Liver (tissue), 3 donors: ENCODE data around the gene PGS1.

Experiments used
- ATF3 ChIP-seq: IDR thresholded peaks from 2 replicates; pipeline ENCODE4 v1.6.1; 2016; ENCODE audit warnings: antibody characterized with exemption
- CTCF ChIP-seq: fragments of 150-350 bp; IDR thresholded peaks from 2 replicates; pipeline ENCODE4 v1.5.1; 2017; ENCODE audit warnings: improper control_type of control experiment, low read depth, low read length; ENCODE audit not compliant: missing input control
- FOXA1 ChIP-seq: IDR thresholded peaks from 2 replicates; pipeline ENCODE4 v1.6.1; 2016; ENCODE audit warnings: antibody characterized with exemption
- FOXA2 ChIP-seq: IDR thresholded peaks from 2 replicates; pipeline ENCODE4 v1.6.1; 2016; ENCODE audit warnings: antibody characterized with exemption
- GABPA ChIP-seq, 2 donors: IDR thresholded peaks in 1 of 2; conservative IDR thresholded peaks in 1 of 2; 2 replicates each; pipeline ENCODE4 v1.6.1; 2016; ENCODE audit warnings: antibody characterized with exemption in 2 of 2, mild to moderate bottlenecking in 1 of 2, moderate library complexity in 1 of 2
- JUND ChIP-seq, 2 donors: IDR thresholded peaks; 2 replicates each; pipeline ENCODE4 v1.6.1; 2016; ENCODE audit warnings: antibody characterized with exemption in 2 of 2
- MAX ChIP-seq: IDR thresholded peaks from 2 replicates; pipeline ENCODE4 v1.6.1; 2016; ENCODE audit warnings: antibody characterized with exemption
- NR2F2 ChIP-seq: IDR thresholded peaks from 2 replicates; pipeline ENCODE4 v1.6.1; 2016; ENCODE audit warnings: antibody characterized with exemption
- RAD21 ChIP-seq, 2 donors: IDR thresholded peaks; 2 replicates each; pipeline ENCODE4 v1.6.1; 2016; ENCODE audit warnings: antibody characterized with exemption in 2 of 2, mild to moderate bottlenecking in 2 of 2
- REST ChIP-seq: IDR thresholded peaks from 2 replicates; pipeline ENCODE4 v1.6.1; 2016; ENCODE audit warnings: antibody characterized with exemption, mild to moderate bottlenecking
- SP1 ChIP-seq: IDR thresholded peaks from 2 replicates; pipeline ENCODE4 v1.6.1; 2018; ENCODE audit warnings: antibody characterized with exemption, mild to moderate bottlenecking
- TAF1 ChIP-seq: conservative IDR thresholded peaks from 2 replicates; pipeline ENCODE4 v1.6.1; 2016; ENCODE audit warnings: antibody characterized with exemption, mild to moderate bottlenecking
- YY1 ChIP-seq: IDR thresholded peaks from 2 replicates; pipeline ENCODE4 v1.6.1; 2016; ENCODE audit warnings: antibody characterized with exemption, mild to moderate bottlenecking
- ZBTB33 ChIP-seq: IDR thresholded peaks from 2 replicates; pipeline ENCODE4 v1.6.1; 2016; ENCODE audit warnings: antibody characterized with exemption
- donor health status: healthy.
- donor health status: healthy.

- TF ChIP-seq CTCF (no peak), TAF1 (no peak), ATF3 (no peak), GABPA (IDR thresholded peaks at IDR 0.05 in 1 of 2, conservative IDR thresholded peaks at IDR 0.05 in 1 of 2) (no peak), YY1 (no peak), JUND (IDR thresholded peaks at IDR 0.05) (no peak), FOXA2 (no peak), RAD21 (IDR thresholded peaks at IDR 0.05) (no peak), SP1 (no peak), FOXA1 (no peak), REST (no peak), MAX (no peak), ZBTB33 (no peak), NR2F2 (no peak)
Measured at GRCh38 chr17:78408476-78409050, 30.1 kb downstream of the PGS1 start.
